GM19025 (cell line): ENCODE data around the gene PTPRG.

Experiments
- ATAC-seq: cut with Tn5 transposase; IDR thresholded peaks from one replicate; pipeline ENCODE4 v1.9.1; 2021; ENCODE audit warnings: mild to moderate bottlenecking, low read depth, moderate library complexity; ENCODE audit not compliant: unreplicated experiment

Gene PTPRG

GRCh38 chr3:62110443-62111225 lies 549.3 kb downstream of the PTPRG start:
- no peak for ATAC-seq

GRCh38 chr3:62113092-62113491 lies 551.7 kb downstream of the PTPRG start:
- ATAC-seq = no peak

- ATAC-seq = no peak
These were observed 553.4 kb downstream of the PTPRG start for GRCh38 chr3:62114763-62115162.

GRCh38 chr3:62117903-62118548 lies 556.7 kb downstream of the PTPRG start:
- ATAC-seq = no peak

- ATAC-seq = no peak
These were observed 557.8 kb downstream of the PTPRG start for GRCh38 chr3:62119139-62119538.

GRCh38 chr3:62122819-62123218 lies 561.4 kb downstream of the PTPRG start:
- ATAC-seq = no peak

- ATAC-seq = no peak
These were observed 564.0 kb downstream of the PTPRG start for GRCh38 chr3:62125380-62125779.

- ATAC-seq = no peak
These were observed 565.7 kb downstream of the PTPRG start for GRCh38 chr3:62127116-62127515.

GRCh38 chr3:62128051-62128450 lies 566.7 kb downstream of the PTPRG start:
- no peak for ATAC-seq

GRCh38 chr3:62128681-62129080 lies 567.3 kb downstream of the PTPRG start:
- no peak for ATAC-seq

GRCh38 chr3:62131050-62131449 lies 569.7 kb downstream of the PTPRG start:
- no peak for ATAC-seq

- no peak for ATAC-seq
These were observed 570.2 kb downstream of the PTPRG start for GRCh38 chr3:62131620-62132019.

- ATAC-seq = no peak
These were observed 570.7 kb downstream of the PTPRG start for GRCh38 chr3:62132027-62132602.

GRCh38 chr3:62133015-62133414 lies 571.6 kb downstream of the PTPRG start:
- ATAC-seq = no peak

GRCh38 chr3:62134061-62134496 lies 572.7 kb downstream of the PTPRG start:
- no peak for ATAC-seq

- no peak for ATAC-seq
These were observed 574.4 kb downstream of the PTPRG start for GRCh38 chr3:62135741-62136140.

- no peak for ATAC-seq
These were observed 578.6 kb downstream of the PTPRG start for GRCh38 chr3:62139957-62140356.

GRCh38 chr3:62142331-62143085 lies 581.1 kb downstream of the PTPRG start:
- ATAC-seq = no peak

- ATAC-seq = no peak
These were observed 582.6 kb downstream of the PTPRG start for GRCh38 chr3:62143843-62144450.

GRCh38 chr3:62144482-62144881 lies 583.1 kb downstream of the PTPRG start:
- no peak for ATAC-seq
